ENCODE data around the gene BTBD2. TPM values are rescaled to one million over a fixed set of nuclear protein-coding genes. Genes with fewer than 3 reads are reported as not detected.

The BTBD2 gene
- total and polyA plus RNA-seq, 2 experiments from 2014 or later = 23.8 to 130 TPM

- no peak for TF ChIP-seq NANOG (IDR thresholded peaks at IDR 0.05; ENCODE audit: borderline replicate concordance)
- no peak for TF ChIP-seq POLR2AphosphoS5 (IDR thresholded peaks at IDR 0.05; ENCODE audit: low read depth)
- TF ChIP-seq CREB1 (CRISPR knock-in tag; IDR thresholded peaks at IDR 0.05; ENCODE audit: low read depth) = no peak
- no peak for TF ChIP-seq ETS1 (IDR thresholded peaks at IDR 0.05)
Measured at GRCh38 chr19:1980091-1980808, 35.3 kb downstream of the BTBD2 start (continued).

- H3K4me3 Mint-ChIP-seq = no peak overlapping the region
- no peaks in the 10 kb centered on the region for H3K4me1 ChIP-seq (ENCODE audit: insufficient read depth)
Measured at GRCh38 chr19:1979642-1980041, 35.9 kb downstream of the BTBD2 start.

GRCh38 chr19:1979017-1979416, 36.5 kb downstream of the BTBD2 start:
- H3F3A ChIP-seq (replicated peaks; ENCODE audit: low read depth) = 0 out of 2 replicates have a peak, but pooled peaks cover 3% of the 10 kb centered on the region
- no peaks in the 10 kb centered on the region for H3K9me2 ChIP-seq (ENCODE audit: insufficient read depth)
- H4K20me1 ChIP-seq (replicated peaks; ENCODE audit: insufficient read depth) = peaks cover 5% of the 10 kb centered on the region
- H3K27me3 ChIP-seq (ENCODE audit: insufficient read depth) = no peaks in the 10 kb centered on the region
- no peaks in the 10 kb centered on the region for H3K36me3 ChIP-seq (ENCODE audit: insufficient read depth)
- no peaks in the 10 kb centered on the region for H3K4me1 ChIP-seq (ENCODE audit: insufficient read depth)
- Mint-ChIP-seq H3K9me3 (no peaks in the 10 kb centered on the region), H3K4me1 (no peaks in the 10 kb centered on the region), H3K27me3 (ENCODE audit: insufficient read depth, low read depth, poor library complexity) (peaks cover 4% of the 10 kb centered on the region), H3K4me3 (no peak overlapping the region), H3K36me3 (ENCODE audit: low read depth) (peaks cover 34% of the 10 kb centered on the region), H3K27ac (no peak overlapping the region)
- no peak overlapping the region for H3K4me3 ChIP-seq
- H2AFZ ChIP-seq = no peak overlapping the region
- peaks cover 17% of the 10 kb centered on the region for H3K79me2 ChIP-seq (replicated peaks; ENCODE audit: insufficient read depth)
- ATAC-seq (no peak), DNase-seq (ENCODE audit: low spot score) (no peak)
- no peak overlapping the region for H3K4me2 ChIP-seq
- H3K27ac ChIP-seq (ENCODE audit: low read depth) = no peak overlapping the region
- no peak for TF ChIP-seq ZNF331 (CRISPR knock-in tag; IDR thresholded peaks at IDR 0.05; ENCODE audit: low read depth)
- TF ChIP-seq ZNF114 (CRISPR knock-in tag; IDR thresholded peaks at IDR 0.05) = no peak
- no peak for TF ChIP-seq CREB1 (CRISPR knock-in tag; IDR thresholded peaks at IDR 0.05; ENCODE audit: low read depth)
- TF ChIP-seq STAT1 (IDR thresholded peaks at IDR 0.05; ENCODE audit: unreplicated experiment) = no peak
- no peak for TF ChIP-seq ETS1 (IDR thresholded peaks at IDR 0.05)

More at GRCh38 chr19:1979642-1980041, 35.9 kb downstream of the BTBD2 start:
- Mint-ChIP-seq H3K4me1 (no peaks in the 10 kb centered on the region), H3K27ac (no peak overlapping the region), H3K9me3 (no peaks in the 10 kb centered on the region), H3K27me3 (ENCODE audit: insufficient read depth, low read depth, poor library complexity) (peaks cover 4% of the 10 kb centered on the region), H3K36me3 (ENCODE audit: low read depth) (peaks cover 37% of the 10 kb centered on the region)
- DNase-seq (ENCODE audit: low spot score) = no peak
- no peak for TF ChIP-seq STAT1 (IDR thresholded peaks at IDR 0.05; ENCODE audit: unreplicated experiment)
- peak in 1 of 2 experiments; percentile 29; a peak in 2 of 4 replicates for TF ChIP-seq CTCF (conservative IDR thresholded peaks at IDR 0.05; ENCODE audit: low read depth in 2 of 2)
- Histone ChIP-seq H3K9me2 (ENCODE audit: insufficient read depth) (no peaks in the 10 kb centered on the region), H4K20me1 (replicated peaks; ENCODE audit: insufficient read depth) (no peaks in the 10 kb centered on the region; the same call in none of the 2 replicates), H3K36me3 (ENCODE audit: insufficient read depth) (no peaks in the 10 kb centered on the region), H3K79me2 (replicated peaks; ENCODE audit: insufficient read depth) (peaks cover 15% of the 10 kb centered on the region), H3K27ac (ENCODE audit: low read depth) (no peak overlapping the region), H3K4me2 (no peak overlapping the region), H3K4me3 (no peak overlapping the region), H2AFZ (no peak overlapping the region), H3K27me3 (ENCODE audit: insufficient read depth) (no peaks in the 10 kb centered on the region), H3F3A (replicated peaks; ENCODE audit: low read depth) (0 out of 2 replicates have a peak, but pooled peaks cover 6% of the 10 kb centered on the region)
- 0 out of 3 replicates have a peak, but pooled peaks have one; percentile 15 for ATAC-seq
